Cerebellar cortex (tissue), 1 donor: ENCODE results near the gene RFPL2.
"Not testable (repeated sequence)": the region's sequence is repeated elsewhere in the genome, so short reads cannot be mapped to it uniquely, and the experiment has no call there.

Experiments used
- DNase-seq: peaks from one replicate; pipeline ENCODE4 v3.0.0-alpha.2; 2015; ENCODE audit warnings: low spot score

Gene RFPL2

DNA sequence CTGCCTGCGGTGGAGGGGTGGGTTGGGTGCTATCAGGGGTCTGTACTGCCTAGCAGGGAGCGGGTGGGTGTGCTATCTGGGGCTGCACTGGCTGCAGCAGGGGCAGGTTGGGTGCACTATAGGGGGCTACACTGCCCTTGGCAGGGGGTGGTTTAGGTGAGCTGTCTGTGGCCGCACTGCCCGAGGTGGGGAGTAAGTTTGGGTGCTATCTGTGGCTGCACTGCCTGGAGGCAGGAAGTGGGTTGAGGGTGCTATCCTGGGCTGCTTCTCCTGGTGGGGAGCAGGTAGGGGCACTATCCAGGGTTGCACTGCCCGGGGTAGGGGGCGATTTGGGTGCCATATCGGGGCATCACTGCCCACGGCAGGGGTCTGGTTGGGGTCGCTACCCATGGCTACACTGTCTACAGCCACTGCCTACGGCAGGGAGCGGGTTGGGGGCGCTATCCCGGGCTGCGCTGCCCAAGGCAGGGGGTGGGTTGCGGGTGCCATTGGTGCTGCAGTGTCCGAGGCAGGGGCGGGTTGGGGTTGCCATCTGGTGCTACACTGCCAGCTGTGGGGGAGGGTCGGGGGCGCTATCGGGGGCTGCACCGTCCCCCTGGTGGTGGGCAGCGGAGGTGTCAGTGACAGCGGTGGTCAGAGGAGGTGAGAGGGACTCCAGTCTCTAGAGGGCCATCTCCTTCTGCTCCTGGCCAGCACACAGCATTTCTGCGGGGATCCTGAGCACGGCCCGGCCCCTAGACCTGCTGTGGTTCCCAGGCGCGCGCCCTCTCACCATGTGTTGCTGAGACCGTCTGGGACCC is 1.3 kb upstream of the RFPL2 start:
- DNase-seq: no peak

DNA sequence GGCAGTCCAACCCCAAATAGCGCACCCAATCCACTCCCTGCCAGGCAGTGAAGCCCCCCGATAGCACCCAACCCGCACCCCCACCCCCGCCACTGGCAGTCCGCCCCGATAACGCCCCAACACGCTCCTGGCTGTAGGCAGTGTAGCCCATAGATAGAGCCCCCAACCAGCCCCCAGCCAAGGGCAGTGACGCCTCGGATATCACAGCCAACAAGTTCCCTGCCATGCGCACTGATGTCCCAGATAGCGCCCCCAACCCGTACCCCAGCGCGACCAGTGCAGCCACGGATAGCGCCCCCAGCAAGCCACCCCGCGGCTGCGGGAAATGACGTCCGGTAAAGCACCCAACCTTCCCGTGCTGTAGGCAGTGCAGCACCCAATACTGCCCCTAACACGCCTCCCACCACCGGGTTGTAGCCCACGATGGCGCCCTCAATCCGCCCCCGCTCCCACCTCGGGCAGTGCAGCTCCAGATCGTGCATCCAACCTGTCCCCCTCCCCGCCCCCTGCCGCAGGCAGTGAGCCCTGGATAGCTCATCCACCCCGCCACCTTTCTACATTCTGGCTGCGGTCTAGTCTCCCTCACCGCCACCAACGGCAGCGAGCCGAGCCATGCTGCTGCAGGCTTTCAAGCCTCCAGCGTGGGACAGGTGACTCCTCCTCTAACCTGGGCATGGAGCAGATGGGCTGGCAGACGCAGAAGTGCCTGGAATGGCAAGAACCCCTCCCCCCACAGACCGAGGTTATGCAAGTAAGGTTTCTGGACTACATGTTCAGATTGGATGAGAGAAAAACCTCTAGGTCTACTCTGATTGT is 625 bp downstream of the RFPL2 start:
- peak; percentile 53 for DNase-seq

DNA sequence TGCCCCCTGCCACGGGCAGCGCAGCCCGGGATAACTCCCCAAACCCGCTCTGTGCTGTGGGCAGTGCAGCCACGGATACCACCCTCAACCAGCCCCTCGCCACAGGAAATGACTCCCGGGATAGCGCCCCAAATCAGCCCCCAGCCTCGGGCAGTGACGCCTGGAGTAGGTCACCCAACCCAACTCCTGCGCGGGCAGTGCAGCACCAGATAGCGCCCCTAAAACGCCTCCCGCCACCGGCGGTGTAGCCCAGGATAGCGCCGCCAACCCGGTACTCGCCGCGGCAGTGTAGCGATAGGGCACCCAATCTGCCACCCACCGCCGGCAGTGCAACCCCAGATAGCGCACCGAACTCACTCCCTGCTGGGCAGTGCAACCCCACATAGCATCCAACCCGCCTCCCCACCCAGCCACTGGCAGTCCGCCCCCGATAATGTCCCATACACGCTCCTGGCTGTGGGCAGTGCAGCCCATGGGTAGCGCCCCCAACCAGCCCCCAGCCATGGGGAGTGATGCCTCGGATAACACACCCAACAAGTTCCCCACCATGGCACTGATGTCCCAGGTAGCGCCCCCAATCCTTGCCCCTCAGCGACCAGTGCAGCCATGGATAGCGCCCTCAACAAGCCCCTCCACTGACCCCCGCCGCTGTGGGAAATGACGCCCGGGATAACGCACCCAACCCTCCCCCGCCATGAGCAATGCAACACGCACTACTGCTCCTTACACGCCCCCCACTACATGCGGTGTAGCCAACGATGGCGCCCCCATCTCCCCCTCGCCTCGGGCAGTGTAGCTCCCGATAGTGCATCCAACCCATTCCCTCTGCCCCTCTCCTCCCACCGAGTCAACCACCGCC is 1.5 kb downstream of the RFPL2 start:
- DNase-seq: no peak

DNA sequence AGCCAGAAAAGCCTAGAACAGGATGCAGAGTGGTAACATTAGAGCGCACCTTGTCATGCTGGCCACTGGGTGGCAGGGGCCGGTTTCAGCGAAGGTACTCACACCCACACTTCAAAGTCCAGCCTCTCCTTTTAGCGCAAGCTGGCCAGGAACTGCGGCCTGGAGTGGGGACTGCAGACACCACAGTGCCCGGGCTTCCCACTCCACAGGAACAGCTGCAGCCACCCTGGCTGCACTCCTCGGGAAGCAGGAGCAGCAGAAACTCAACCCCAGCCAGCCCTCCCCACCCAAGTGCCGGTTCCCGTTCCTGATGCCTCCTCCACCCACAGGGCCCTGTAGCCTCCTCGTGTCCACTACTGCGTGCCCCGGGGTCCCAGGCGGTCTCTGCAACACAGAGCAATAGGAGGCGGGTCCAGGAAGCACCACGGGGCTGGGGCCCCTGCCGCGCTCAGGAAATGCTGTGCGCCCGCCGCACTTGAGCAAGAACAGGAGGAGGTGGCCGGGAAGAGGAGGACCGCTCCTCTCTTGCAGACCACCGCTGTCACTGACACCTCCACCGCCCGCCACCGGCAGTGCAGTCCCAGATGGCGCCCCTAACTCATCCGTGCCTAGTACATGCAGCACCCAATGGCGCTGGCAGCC is 2.2 kb downstream of the RFPL2 start:
- DNase-seq: peak; percentile 68

DNA sequence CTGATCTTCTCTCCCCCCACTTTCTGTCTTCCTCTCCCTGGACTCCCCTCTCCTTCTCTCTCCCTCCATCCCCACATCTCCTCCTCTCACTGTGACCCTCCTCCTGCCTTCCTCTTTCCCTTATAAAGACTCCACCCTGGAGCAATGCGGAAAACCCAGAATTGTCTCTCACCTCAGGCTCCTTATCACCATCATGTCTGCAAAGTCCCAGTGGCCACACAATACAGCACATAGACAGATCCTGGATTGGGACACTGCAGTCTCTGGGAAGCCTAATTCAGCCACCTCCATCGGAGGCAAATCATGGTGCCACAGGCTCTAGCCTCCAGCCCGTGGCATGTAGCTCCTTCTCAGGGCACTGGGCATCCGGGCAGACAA is 2.7 kb downstream of the RFPL2 start:
- DNase-seq: no peak

DNA sequence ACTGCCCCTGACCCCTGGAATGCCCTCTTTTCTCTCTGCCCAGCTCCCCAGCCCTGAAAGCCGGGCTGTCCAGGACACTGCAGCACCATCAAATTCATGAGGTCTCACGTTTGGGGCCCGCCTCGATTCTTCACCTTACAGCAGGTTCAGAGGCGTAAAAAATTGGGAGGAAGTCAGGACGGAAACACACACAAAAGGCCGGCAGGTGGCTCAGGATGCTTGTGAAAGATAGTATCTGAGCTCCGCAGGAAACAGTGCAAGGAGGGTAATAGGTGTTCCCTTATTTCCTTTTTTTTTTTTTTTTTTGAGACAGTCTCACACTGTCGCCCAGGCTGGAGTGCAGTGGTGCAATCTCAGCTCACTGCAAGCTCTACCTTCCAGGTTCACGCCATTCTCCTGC is 4.1 kb downstream of the RFPL2 start:
- no peak for DNase-seq

DNA sequence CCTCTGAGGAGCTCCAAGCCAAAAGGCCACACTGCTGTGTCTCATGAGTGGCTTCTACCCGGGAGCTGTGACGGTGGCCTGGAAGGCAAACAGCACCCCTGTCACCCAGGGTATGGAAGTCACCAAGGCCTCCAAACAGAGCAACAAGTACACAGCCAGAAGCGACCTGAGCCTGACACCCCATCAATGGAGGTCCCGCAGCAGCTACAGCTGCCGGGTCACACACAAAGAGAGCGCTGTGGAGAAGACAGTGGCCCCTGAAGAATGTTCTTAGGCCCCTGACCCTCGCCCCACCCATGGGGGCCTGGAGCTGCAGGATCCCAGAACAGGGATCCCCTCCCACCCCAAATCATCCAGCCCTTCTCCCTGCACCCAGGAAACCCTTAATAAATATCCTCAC is 4.9 kb downstream of the RFPL2 start:
- DNase-seq: no peak

DNA sequence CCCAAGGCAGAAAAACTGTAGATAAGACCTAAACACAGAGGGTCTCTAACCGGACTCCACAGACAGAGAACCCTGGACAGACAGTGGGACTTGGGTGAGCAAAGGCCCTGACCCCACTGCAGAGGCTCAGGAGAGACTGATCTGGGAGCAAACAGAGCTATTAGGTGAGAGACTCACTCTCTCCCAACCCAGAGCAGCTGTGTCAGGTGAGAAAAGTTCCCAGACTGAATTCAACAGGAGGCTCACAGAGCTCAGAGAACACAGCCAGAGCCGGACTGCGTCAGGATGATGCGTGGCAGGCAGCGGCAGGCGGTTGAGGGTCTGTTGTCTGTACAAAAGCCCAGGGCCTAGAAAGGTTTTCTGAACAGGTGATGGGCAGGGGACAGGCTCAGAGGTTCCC is 5.5 kb downstream of the RFPL2 start:
- DNase-seq: no peak

DNA sequence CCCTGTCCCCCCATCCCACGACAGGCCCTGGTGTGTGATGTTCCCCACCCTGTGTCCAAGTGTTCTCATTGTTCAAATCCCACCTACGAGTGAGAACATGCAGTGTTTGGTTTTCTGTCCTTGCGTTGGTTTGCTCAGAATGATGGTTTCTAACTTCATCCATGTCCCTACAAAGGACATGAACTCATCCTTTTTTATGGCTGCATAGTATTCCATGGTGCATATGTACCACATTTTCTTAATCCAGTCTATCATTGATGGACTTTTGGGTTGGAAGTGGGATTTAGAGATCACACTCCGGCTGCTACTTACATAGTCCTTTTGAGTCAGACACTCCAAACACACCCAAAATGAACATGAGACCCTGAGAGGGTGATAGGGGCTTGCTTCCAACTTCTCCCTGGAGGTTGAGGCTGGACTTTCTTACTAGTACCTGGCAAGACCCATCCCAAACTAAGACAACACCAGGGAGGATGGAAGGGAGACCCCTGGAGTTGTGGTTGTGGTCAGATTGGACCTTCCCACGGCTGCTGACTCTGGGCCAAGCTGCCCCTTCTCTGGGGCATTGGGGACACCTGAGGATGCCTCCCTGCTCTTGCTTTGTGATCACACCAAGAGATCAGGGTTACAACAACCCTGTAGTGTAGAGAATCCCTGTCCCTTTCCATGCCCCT is 7.2 kb downstream of the RFPL2 start:
- not testable (repeated sequence) for DNase-seq

DNA sequence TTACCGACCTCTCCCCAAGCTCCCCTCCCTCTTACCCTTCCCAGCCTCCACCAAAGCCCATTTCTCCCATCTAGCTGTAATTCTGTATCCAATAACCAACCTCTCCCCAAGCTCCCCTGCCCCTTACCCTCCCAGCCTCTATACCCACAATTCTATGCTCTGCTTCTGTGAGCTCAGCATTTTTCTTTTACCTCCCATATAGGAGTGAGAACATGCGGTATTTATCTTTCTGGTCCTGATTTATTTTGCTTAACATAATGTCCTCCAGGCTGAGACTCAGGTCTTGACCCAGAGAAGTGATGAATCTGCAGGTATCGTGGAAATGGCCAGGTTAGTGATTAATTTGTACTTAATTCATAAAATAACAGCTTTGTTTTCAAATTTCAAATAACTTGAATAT is 9.0 kb downstream of the RFPL2 start:
- not testable (repeated sequence) for DNase-seq

DNA sequence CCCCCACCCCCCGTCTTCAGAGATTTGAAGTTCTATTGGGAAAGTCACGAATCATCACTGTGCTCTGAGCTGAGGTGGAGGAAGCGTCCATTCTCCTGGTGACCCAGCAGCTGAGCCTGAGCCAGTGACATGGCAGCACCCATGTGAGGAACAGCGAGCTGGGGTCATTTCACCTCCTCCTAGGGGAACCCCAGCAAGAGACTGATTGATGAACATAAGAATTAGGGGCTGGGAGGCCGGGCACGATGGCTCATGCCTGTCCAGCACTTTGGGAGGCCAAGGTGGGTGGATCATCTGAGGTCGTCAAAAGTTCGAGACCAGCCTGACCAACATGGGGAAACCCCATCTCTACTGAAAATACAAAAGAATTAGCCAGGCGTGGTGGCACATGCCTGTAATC is 11.5 kb downstream of the RFPL2 start:
- DNase-seq: not testable (repeated sequence)

DNA sequence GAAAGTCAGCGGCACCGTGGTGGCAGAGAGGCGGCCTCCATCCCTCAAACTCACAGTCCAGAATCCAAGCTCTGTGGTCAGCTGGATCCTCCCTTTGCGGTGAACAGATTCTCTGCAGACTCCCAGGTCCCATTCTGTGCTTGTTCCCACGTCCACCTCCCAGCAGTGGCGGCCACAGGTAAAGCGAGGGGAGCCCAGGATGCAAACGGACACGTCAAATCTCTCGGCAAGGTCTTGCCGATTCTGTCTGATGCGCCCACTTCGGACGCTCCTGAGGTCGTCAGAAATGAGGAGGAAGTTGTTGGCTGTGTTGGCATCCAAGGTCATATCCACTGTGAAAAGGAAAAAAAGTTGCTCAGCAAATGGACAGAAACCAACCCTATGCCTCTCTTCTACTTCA is 13.9 kb downstream of the RFPL2 start:
- DNase-seq: not testable (repeated sequence)

DNA sequence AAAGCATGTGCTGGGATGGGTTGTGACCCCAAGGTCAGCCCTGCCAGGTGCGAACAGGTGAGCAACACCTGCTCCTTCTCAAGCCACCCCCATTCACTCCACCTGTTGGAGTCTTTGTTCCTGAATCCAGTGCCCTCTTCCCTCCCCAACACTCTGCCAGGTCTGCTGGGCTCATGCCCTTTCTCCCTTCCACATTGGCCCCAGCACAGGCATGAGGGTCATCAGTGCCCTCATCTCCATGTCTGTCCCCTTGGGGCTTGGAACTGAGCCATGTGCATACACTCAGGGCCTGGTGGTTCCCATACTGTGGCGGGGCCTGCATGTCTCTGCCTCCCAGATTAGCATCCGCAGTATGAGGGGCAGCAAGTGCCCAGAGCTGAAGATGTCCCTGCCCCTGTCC is 19.1 kb downstream of the RFPL2 start:
- DNase-seq: no peak

DNA sequence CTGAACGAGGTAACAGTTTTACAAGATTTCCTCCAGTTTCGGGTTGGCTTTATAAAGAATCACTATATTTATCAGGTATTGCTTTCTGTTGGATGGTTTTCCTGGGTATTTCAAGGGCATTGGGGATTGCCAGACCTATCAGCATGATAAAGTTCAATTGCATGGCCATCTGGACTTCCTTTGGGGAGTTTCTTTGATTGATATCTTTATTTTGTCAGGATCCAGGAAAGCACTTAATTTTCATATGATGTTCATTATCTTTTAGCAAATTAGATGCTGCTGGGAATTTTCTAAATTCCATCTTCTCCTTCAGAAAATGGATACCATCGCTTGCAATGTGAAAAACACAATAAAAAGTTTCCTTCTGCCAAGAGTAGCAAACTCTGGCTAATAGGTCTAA is 21.2 kb downstream of the RFPL2 start:
- DNase-seq: no peak

DNA sequence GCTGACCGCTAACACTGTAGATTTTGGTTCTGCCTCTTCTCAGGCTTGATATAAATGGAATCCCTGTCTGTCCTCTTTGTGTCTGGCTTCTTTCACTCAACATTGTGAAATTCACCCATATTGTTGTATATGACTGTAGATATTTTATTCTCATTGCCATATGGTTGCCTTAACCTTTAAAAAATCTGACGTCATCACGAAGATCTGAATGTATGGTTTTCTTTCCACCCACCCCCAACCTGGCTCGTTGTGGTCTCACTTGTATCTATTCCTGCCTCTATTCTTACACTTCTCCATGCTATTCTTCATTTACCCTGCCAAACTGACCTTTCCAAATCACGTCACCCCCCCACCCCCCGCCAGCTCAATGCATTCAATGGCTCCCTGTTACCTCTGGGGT is 23.8 kb downstream of the RFPL2 start:
- DNase-seq: no peak

DNA sequence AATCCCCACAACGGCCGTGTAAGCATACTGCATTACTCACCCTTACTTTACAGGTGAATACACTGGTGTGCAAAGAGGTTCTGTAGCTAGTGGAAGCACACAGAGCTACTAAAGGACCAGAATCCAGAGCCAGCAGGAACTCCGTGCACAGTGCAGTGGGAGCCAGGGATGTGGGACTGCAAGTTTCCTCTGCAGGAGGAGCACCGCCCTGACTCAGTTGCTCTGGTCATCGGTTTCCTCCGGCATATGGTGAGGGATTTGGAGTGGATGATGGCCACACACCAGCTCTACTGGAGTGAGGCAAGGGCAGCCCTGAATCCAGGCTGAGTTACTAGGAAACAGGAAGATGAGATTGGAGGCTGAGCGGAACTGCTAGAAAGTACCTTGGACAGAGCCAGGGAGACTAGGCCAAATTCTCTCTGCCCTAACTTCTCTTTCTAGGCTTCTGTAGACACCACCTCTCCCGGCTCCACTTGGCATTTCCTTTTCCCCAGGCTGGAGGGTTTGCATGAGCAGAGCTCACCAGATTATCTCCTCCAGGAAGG is 27.6 kb downstream of the RFPL2 start:
- DNase-seq: no peak

DNA sequence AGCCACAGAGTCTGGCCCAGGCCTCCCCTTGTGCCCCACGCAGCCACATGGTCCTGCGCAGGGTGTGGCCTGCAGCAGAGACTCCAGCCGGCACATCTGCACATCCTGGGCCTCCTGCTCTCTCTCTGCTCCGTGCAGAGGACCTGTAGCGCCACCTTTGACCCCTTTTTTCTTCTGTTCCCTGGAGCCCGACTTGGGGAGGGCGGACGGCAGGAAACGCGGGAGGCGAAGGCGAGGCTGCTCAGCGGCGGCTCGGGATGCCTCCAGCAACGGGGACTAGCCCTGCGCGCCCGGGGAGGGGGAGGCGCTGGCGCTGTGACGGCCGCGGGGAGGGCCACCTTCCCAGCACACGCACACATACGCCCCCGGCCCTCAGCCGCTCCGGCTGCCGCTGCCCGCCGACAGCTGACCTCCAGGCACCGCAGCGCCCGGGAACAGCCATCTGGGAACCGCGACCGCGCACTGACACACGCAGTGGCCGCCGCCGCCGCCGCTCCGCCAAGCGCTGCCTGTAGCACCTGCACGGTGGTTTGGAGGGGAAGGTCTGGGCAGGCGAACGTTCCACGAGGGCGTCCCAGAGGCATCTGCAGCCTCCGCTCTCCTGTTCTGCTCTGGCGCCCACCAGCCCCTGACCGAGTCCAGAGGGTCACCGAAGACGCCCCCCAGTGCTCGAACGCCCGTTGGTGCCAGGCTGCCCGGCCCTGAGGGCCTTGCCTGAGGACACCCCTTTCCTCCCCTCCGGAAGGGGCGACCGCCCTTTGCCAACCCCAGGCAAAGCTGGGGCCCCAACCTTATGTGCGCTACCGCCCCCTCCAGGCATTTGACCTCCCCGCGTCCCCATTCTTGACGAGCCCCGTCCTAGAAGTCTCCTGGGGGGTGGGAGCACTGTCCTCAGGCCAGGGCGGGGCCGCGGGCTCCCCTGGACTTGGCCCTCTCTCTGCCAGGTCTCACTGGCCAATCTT is 28.9 kb downstream of the RFPL2 start:
- no peak for DNase-seq

DNA sequence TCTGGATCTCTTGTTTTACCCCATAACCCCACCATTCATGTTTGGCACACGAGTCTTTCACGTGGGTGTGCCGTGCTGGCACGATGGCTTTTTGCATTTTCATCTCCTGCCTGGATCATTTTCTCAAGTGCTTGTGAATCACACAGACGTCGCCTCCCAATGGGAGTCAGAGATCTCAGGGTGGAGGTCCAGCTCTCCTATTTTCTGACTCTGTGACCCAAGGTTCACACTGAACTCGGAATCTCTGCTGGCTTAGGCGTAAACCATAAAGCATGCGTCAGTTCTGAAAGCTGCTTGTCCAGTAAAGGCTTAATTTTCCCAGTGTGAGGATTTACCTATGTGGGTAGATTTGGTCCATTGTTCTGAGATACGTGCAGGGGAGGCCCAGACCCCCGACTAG is 29.8 kb downstream of the RFPL2 start:
- no peak for DNase-seq

DNA sequence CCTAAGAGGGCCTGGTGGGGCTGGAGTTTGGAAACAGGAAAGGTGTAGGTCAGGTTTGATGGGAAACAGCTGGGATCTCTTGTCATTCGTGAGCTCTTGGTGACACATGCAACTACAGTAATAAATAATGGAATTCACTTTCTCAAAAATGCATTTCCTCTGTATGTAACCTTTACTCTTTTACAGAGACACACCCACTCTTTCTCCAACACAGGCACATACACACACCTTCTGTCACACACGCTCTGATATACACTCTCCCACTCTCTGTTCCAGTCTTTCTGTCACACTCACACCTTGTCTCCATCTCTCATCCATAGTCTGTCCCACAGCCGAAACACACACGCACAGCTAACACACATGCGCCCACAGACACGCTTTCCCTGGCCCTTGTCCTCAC is 39.2 kb downstream of the RFPL2 start:
- DNase-seq: no peak
